ENCODE measurements around the gene FHOD3.

- no peak for TF ChIP-seq CTCF (IDR thresholded peaks at IDR 0.05; ENCODE audit: insufficient read depth, low read length)
- no peak for TF ChIP-seq POLR2AphosphoS5 (IDR thresholded peaks at IDR 0.05; ENCODE audit: low read depth)
- no peak for TF ChIP-seq REST (IDR thresholded peaks at IDR 0.05; ENCODE audit: insufficient replicate concordance, low read depth)
Observed at GRCh38 chr18:36355511-36355910, 58.0 kb downstream of the FHOD3 start.
